Measurements from ENCODE around the gene HSFX2. TPM values are rescaled to one million over a fixed set of nuclear protein-coding genes. Genes with fewer than 3 reads are reported as not detected.
A peak's percentile ranks its signal among the peaks of the same experiment; 100 is the strongest.
"Not testable (repeated sequence)": the region's sequence is repeated elsewhere in the genome, so short reads cannot be mapped to it uniquely, and the experiment has no call there.

The HSFX2 gene, protein sequence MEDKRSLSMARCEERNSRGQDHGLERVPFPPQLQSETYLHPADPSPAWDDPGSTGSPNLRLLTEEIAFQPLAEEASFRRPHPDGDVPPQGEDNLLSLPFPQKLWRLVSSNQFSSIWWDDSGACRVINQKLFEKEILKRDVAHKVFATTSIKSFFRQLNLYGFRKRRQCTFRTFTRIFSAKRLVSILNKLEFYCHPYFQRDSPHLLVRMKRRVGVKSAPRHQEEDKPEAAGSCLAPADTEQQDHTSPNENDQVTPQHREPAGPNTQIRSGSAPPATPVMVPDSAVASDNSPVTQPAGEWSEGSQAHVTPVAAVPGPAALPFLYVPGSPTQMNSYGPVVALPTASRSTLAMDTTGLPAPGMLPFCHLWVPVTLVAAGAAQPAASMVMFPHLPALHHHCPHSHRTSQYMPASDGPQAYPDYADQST
- total RNA-seq (2014; rRNA removed; shearing (Covaris generic)) = not detected in 2 replicates

DNA sequence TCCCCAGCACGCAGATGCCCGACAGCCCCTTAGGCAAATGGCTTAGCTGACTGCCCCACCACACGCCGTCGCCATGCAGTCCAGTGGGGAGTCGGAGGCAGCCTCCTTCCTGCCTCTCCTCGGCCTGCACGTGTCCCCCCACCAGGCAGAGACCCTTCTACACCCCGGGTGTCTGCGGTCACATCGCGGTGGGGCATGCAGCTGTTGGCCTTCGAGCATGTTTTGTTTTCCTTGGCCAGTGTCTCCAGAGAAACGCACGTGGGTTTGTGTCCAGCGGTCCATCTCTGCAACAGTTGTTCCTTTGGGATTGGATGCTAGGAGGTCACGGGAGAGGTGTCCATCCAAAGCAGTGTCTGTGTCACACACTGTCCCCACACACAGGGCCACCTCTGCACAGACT is at the start of gene HSFX2:
TSS of gene HSFX2 (minus strand) at position 101 of the 400 bp plus-strand sequence. CDS start 614 bp downstream, outside the sequence.
- not testable (repeated sequence) for H3K36me3 ChIP-seq; DNase-seq (ENCODE audit: low read depth in 1 of 2, low spot score in 2 of 2); H3K4me1 ChIP-seq (replicated peaks); H3K9me3 ChIP-seq (replicated peaks); H3K4me3 ChIP-seq; H3K27ac ChIP-seq; H3K27me3 ChIP-seq (replicated peaks)

DNA sequence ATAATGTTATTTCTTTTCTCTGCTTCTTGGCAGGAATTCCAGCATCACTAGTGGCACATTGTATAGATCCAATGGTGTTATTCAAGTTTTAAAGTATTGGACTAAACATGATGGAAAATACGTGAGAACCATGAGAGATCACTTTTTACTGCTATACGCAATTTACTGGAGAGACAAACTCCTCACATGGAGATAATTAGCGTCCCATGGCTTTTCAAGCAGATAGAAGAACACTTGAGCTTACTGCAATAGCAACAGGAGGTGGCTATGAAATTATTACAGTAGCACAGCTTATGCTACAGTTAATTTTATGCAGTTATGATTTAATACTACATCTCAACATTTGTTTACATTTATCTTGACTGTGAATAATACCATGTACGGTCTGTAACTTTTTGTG is 48.4 kb upstream of the HSFX2 start:
- H3K4me3 ChIP-seq = no peak overlapping the region
- H3K36me3 ChIP-seq = no peaks in the 10 kb centered on the region
- H3K4me1 ChIP-seq (replicated peaks) = peaks cover 35% of the 10 kb centered on the region
- no peak overlapping the region for H3K27ac ChIP-seq
- H3K9me3 ChIP-seq (replicated peaks) = no peaks in the 10 kb centered on the region
- H3K27me3 ChIP-seq (replicated peaks) = no peaks in the 10 kb centered on the region
- DNase-seq (ENCODE audit: low read depth in 1 of 2, low spot score in 2 of 2) = no peak

DNA sequence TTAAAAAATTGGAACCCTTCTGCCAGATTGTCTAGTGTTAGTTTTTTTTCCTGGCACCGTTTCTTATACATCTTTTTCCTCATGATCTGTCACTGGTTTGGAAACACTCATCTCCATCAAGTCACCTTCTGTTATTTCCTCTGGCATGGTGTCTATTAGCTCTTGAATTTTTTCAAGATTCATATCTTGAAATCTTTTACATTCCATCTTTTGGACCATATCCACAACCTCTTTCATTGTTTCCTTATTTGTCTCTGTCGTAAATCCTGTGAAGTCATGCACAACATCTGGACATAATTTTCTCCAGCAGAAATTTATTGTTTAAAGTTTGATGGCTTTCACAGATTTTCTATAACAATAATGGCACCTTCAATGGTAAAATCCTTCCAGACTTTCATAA is 46.7 kb upstream of the HSFX2 start:
- Histone ChIP-seq H3K4me1 (replicated peaks) (peaks cover 38% of the 10 kb centered on the region), H3K27me3 (replicated peaks) (no peaks in the 10 kb centered on the region), H3K36me3 (no peaks in the 10 kb centered on the region), H3K4me3 (no peak overlapping the region), H3K27ac (no peak overlapping the region), H3K9me3 (replicated peaks) (no peaks in the 10 kb centered on the region)
- DNase-seq (ENCODE audit: low read depth in 1 of 2, low spot score in 2 of 2) = peak in 1 of 2 experiments; percentile 2

GRCh38 chrX:149641432-149641831 is 46.3 kb upstream of the HSFX2 start:
- Histone ChIP-seq H3K9me3 (replicated peaks) (no peaks in the 10 kb centered on the region), H3K4me1 (replicated peaks) (peaks cover 38% of the 10 kb centered on the region), H3K27me3 (replicated peaks) (no peaks in the 10 kb centered on the region), H3K27ac (no peak overlapping the region), H3K36me3 (no peaks in the 10 kb centered on the region), H3K4me3 (no peak overlapping the region)
- DNase-seq (ENCODE audit: low read depth in 1 of 2, low spot score in 2 of 2) = no peak

DNA sequence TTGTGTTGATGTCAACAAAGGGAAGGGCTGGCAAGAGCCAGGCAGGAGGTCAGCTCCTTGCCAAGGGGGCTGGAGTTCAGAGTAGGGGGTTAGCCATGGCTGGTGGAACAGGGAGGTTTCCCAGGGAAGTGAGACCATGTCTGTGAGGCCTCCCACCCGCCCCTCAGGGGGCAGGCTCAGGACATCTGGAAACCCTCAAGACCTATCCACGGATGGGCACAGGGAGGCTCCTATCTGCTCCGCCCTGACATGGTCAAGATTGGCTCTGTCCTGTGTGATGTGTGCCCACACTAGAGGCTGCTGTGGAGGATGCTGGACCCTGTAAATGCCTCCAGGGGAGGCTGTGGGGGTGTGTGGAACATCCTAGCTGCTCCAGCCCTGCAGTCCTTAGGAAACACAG is 44.5 kb upstream of the HSFX2 start:
- DNase-seq (ENCODE audit: low read depth in 1 of 2, low spot score in 2 of 2) = no peak
- Histone ChIP-seq H3K27ac (peak overlapping the region; percentile 53), H3K4me3 (no peak overlapping the region), H3K9me3 (replicated peaks) (no peaks in the 10 kb centered on the region), H3K36me3 (no peaks in the 10 kb centered on the region), H3K27me3 (replicated peaks) (no peaks in the 10 kb centered on the region), H3K4me1 (replicated peaks) (peaks cover 38% of the 10 kb centered on the region)

GRCh38 chrX:149638860-149639259 is 43.7 kb upstream of the HSFX2 start:
- H3K4me3 ChIP-seq = no peak overlapping the region
- peak; percentile 55 to 66 for DNase-seq (ENCODE audit: low read depth in 1 of 2, low spot score in 2 of 2)
- no peaks in the 10 kb centered on the region for H3K27me3 ChIP-seq (replicated peaks)
- peak overlapping the region; percentile 53 for H3K27ac ChIP-seq
- H3K9me3 ChIP-seq (replicated peaks) = no peaks in the 10 kb centered on the region
- H3K4me1 ChIP-seq (replicated peaks) = peaks cover 38% of the 10 kb centered on the region
- H3K36me3 ChIP-seq = no peaks in the 10 kb centered on the region

GRCh38 chrX:149633511-149633910 is 38.4 kb upstream of the HSFX2 start:
- Histone ChIP-seq H3K4me1 (replicated peaks) (peaks cover 15% of the 10 kb centered on the region), H3K27ac (no peak overlapping the region), H3K27me3 (replicated peaks) (no peaks in the 10 kb centered on the region), H3K4me3 (no peak overlapping the region), H3K9me3 (replicated peaks) (no peaks in the 10 kb centered on the region), H3K36me3 (peaks cover 3% of the 10 kb centered on the region; the same call in 1 of the 2 replicates)
- no peak for DNase-seq (ENCODE audit: low read depth in 1 of 2, low spot score in 2 of 2)

DNA sequence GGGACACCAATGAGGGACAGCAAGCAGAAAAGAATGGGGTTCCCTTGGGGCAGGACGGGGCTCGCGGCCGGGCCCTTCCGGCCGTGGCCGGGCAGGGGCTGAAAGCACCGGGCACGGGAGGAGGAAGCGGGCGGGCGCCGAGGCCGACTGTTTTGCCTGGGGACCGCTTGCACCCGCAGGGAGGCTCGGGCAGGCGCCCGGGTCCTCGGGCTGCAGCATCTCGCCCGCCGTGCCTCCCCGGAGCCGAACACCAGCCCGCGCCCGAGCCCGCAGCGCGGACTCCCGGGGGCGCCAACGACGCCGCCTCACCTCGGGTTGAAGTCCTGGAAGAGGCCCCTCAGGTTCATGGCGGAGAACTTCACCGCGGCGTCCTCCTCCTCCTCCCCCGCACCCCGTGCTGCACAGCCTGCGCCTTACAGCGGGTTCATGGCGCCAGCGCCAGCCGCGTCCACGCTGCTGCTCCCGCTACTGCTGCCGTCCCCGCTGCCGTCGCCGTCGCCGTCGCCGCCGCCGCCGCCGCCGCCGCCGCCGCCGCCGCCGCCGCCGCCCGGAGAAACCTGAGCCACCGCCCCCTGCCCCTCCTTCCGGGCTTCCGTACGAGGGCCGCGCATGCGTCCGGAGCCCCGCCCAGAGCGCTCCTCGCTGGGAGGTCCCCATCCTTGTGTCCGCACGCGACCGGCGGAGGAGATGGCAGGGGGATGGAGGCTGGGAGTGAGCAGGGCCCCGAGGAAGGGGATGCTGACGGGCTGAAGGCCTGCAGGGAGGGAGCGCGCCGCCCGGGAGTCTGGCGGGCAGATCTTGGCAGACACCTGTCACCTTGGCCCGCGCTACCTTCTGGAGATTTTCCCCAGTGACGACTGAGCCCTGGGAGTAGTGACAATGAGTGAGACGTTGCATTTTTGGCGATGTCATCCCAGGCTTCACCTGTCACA is 36.4 kb upstream of the HSFX2 start, which contains the start of gene TMEM185A:
TSS of gene TMEM185A (minus strand) at position 559 of the 932 bp plus-strand sequence. CDS start at position 347, 212 bp downstream.
- Histone ChIP-seq H3K4me3 (peak within 1 kb of the TSS; percentile 84), H3K9me3 (replicated peaks) (no peaks in the 10 kb centered on the region), H3K36me3 (peaks cover 3% of the 10 kb centered on the region; the same call in 1 of the 2 replicates), H3K27ac (no peak within 1 kb of the TSS), H3K4me1 (replicated peaks) (peaks cover 12% of the 10 kb centered on the region), H3K27me3 (replicated peaks) (no peaks in the 10 kb centered on the region)
- peak; percentile 66 to 75 for DNase-seq (ENCODE audit: low read depth in 1 of 2, low spot score in 2 of 2)

DNA sequence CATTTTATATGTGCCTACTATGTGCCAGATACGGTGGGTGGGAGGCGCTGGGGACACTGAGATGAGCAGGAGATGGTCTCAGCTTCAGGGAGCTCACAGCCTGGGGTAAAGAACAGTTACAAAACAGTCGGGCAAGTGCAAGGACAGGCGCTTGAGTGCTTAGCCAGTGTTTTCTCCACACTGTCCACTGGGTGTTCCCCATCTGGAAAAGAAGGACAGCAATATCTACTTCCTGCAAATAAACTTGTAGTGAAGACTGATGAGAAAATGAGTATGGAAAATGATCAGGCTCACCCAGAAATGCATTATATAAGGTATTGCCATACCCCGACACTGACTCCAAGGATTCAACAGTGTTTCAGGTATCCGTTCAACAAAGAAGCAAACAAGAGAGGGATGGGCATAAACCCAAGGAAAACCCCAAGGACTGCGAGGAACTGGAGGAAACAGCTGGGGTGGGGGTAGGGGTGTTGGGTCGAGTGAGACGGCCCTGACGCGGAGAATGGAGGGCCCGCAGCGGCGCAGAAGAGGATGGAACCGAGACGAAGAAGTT is 35.6 kb upstream of the HSFX2 start:
- DNase-seq (ENCODE audit: low read depth in 1 of 2, low spot score in 2 of 2) = peak in 1 of 2 experiments; percentile 23
- Histone ChIP-seq H3K4me1 (replicated peaks) (peaks cover 12% of the 10 kb centered on the region), H3K27me3 (replicated peaks) (no peaks in the 10 kb centered on the region), H3K36me3 (peaks cover 3% of the 10 kb centered on the region; the same call in 1 of the 2 replicates), H3K27ac (no peak overlapping the region), H3K9me3 (replicated peaks) (no peaks in the 10 kb centered on the region), H3K4me3 (peak overlapping the region; percentile 84)

GRCh38 chrX:149629730-149630387 is 34.7 kb upstream of the HSFX2 start:
- no peaks in the 10 kb centered on the region for H3K9me3 ChIP-seq (replicated peaks)
- H3K27ac ChIP-seq = no peak overlapping the region
- peak overlapping the region; percentile 84; the same call in 1 of the 2 replicates for H3K4me3 ChIP-seq
- peaks cover 12% of the 10 kb centered on the region for H3K4me1 ChIP-seq (replicated peaks)
- peaks cover 3% of the 10 kb centered on the region; the same call in 1 of the 2 replicates for H3K36me3 ChIP-seq
- no peaks in the 10 kb centered on the region for H3K27me3 ChIP-seq (replicated peaks)
- no peak for DNase-seq (ENCODE audit: low read depth in 1 of 2, low spot score in 2 of 2)

DNA sequence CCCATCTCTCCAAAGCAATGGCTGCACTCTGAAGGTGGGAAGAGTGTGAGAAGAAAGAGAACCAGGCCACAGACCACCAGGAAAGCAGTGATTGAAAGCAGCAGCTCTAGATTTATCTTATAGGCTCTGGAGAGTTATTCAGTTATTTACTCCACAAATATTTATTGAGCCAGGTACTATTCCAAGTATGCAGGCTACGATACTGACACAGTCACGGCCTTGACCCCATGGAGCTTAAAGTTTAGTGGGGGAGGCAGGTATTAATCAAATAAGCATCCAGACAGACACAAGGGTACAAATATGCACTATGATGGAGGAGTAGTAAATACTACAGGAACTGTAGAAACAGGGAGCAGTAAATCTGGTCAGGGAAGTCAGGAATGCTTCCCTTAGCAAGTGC is 33.7 kb upstream of the HSFX2 start:
- Histone ChIP-seq H3K36me3 (peaks cover 3% of the 10 kb centered on the region; the same call in 1 of the 2 replicates), H3K27me3 (replicated peaks) (no peaks in the 10 kb centered on the region), H3K4me3 (no peak overlapping the region), H3K9me3 (replicated peaks) (no peaks in the 10 kb centered on the region), H3K4me1 (replicated peaks) (peaks cover 12% of the 10 kb centered on the region), H3K27ac (no peak overlapping the region)
- DNase-seq (ENCODE audit: low read depth in 1 of 2, low spot score in 2 of 2) = no peak

DNA sequence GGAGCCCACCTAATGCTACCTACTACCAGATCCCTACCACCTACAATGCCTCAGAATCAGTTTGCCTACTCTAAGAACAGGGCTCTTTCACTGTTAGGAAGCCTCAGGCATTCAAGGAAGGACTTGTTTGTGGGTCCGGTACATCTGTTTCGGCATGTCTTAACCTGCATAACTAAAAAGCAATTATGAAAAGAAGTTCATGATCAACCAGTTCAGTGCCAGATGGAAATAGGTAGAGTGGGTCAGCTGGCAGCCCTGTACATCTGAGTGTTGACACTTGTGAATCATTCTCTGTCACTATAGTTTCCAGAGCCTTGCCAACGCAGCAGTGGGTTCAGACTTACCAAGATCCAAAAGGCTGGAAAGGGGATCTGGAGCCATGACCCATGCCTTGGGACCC is 33.2 kb upstream of the HSFX2 start:
- H3K4me1 ChIP-seq (replicated peaks) = peaks cover 12% of the 10 kb centered on the region
- H3K27me3 ChIP-seq (replicated peaks) = no peaks in the 10 kb centered on the region
- no peaks in the 10 kb centered on the region for H3K9me3 ChIP-seq (replicated peaks)
- H3K4me3 ChIP-seq = no peak overlapping the region
- H3K27ac ChIP-seq = no peak overlapping the region
- DNase-seq (ENCODE audit: low read depth in 1 of 2, low spot score in 2 of 2) = no peak
- H3K36me3 ChIP-seq = peaks cover 3% of the 10 kb centered on the region; the same call in 1 of the 2 replicates

- not testable (repeated sequence) for H3K36me3 ChIP-seq; H3K4me3 ChIP-seq; H3K27me3 ChIP-seq (replicated peaks); H3K9me3 ChIP-seq (replicated peaks); H3K4me1 ChIP-seq (replicated peaks); H3K27ac ChIP-seq; DNase-seq (ENCODE audit: low read depth in 1 of 2, low spot score in 2 of 2)
These were observed 31.7 kb upstream of the HSFX2 start for GRCh38 chrX:149626829-149627228.

All from SJSA1 (cell line).